B cell (primary cell): ENCODE measurements around the gene ZDHHC18. TPM values are rescaled to one million over a fixed set of nuclear protein-coding genes. Genes with fewer than 3 reads are reported as not detected.

Source experiments
- ATAC-seq: fragments of 200-7000 bp; cut with Tn5 transposase; one replicate; pipeline ENCODE4 v1.10.0; 2021; ENCODE audit warnings: low read depth, mild to moderate bottlenecking, moderate number of reproducible peaks, moderate library complexity
- CTCF ChIA-PET: fragments of 350-600 bp; sonication (Branson Sonifier 250); formaldehyde crosslinking; loops from one replicate; lab custom pipeline; 2021; ENCODE audit warnings: antibody characterized with exemption, inconsistent platforms; lab: Charles Lee
- POLR2A ChIA-PET: fragments of 350-600 bp; sonication (Branson Sonifier 250); formaldehyde crosslinking; loops from one replicate; lab custom pipeline; 2021; ENCODE audit warnings: antibody characterized with exemption; lab: Charles Lee
- DNase-seq: peaks from one replicate; pipeline ENCODE4 v3.0.0; 2013
- H2AFZ ChIP-seq: 2 replicates; pipeline ENCODE4 v1.6.1; 2012; ENCODE audit warnings: mild to moderate bottlenecking, low read depth, low read length; ENCODE audit not compliant: insufficient read depth, poor library complexity, severe bottlenecking
- H3K27ac ChIP-seq, 2 donors: 1 replicate in 1 of 2; 2 replicates in 1 of 2; pipeline ENCODE4 v1.5.1; 2012 to 2013; ENCODE audit warnings: low read length in 2 of 2, mild to moderate bottlenecking in 2 of 2, moderate library complexity in 1 of 2
- H3K27me3 ChIP-seq, 4 experiments: fragments of 200-600 bp in 1 of 4; sonication (generic) in 1 of 4; replicated peaks in 1 of 4; 1 replicate in 2 of 4; 2 replicates in 2 of 4; pipeline versions ENCODE4 v1.6.1 to v1.7.0; 2013 to 2016; ENCODE audit warnings: low read length in 3 of 4, mild to moderate bottlenecking in 2 of 4, mixed read lengths in 1 of 4, moderate library complexity in 1 of 4; ENCODE audit not compliant: insufficient read depth in 4 of 4, control insufficient read depth in 3 of 4; ENCODE audit errors: control extremely low read depth in 1 of 4
- H3K36me3 ChIP-seq, 2 experiments: replicated peaks in 1 of 2; 1 replicate in 1 of 2; 2 replicates in 1 of 2; pipeline versions ENCODE4 v1.6.1 to v1.7.1; 2013; ENCODE audit warnings: low read length in 1 of 2; ENCODE audit not compliant: insufficient read depth in 2 of 2, control insufficient read depth in 1 of 2; ENCODE audit errors: control extremely low read depth in 1 of 2, extremely low read depth in 1 of 2
- H3K4me1 ChIP-seq, 2 donors: fragments of 200-600 bp in 1 of 2; sonication (generic) in 1 of 2; 1 replicate in 1 of 2; 2 replicates in 1 of 2; pipeline versions ENCODE4 v1.5.1 to v1.6.1; 2013 to 2017; ENCODE audit warnings: low read length in 2 of 2; ENCODE audit not compliant: control insufficient read depth in 2 of 2, insufficient read depth in 2 of 2
- H3K4me2 ChIP-seq: replicated peaks from 2 replicates; pipeline ENCODE3; 2012; ENCODE audit warnings: mild to moderate bottlenecking, low read depth, low read length; ENCODE audit not compliant: poor library complexity, severe bottlenecking
- H3K4me3 ChIP-seq, 5 experiments: fragments of 200-600 bp in 1 of 5; sonication (generic) in 1 of 5; 1 replicate in 3 of 5; 2 replicates in 2 of 5; pipeline versions ENCODE4 v1.5.1 to v1.7.0; 2011 to 2016; ENCODE audit warnings: low read length in 4 of 5, mild to moderate bottlenecking in 4 of 5, low read depth in 2 of 5, control low read depth in 1 of 5, moderate library complexity in 1 of 5; ENCODE audit not compliant: insufficient read depth in 1 of 5; ENCODE audit errors: control extremely low read depth in 1 of 5, extremely low read depth in 1 of 5
- H3K79me2 ChIP-seq: fragments of 200-600 bp; sonication (generic); one replicate; pipeline ENCODE4 v1.6.0; 2016; ENCODE audit warnings: low read length; ENCODE audit not compliant: control insufficient read depth, insufficient read depth
- H3K9ac ChIP-seq: fragments of 200-600 bp; sonication (generic); 2 replicates; pipeline ENCODE4 v1.6.1; 2017; ENCODE audit warnings: mild to moderate bottlenecking, low read length, moderate library complexity
- H3K9me3 ChIP-seq, 3 donors: one replicate each; pipeline versions ENCODE4 v1.6.1 to v1.7.1; 2013; ENCODE audit warnings: low read length in 2 of 3; ENCODE audit not compliant: control insufficient read depth in 2 of 3, insufficient read depth in 1 of 3; ENCODE audit errors: control extremely low read depth in 1 of 3
- H4K20me1 ChIP-seq: 2 replicates; pipeline ENCODE4 v1.6.0; 2012; ENCODE audit warnings: mild to moderate bottlenecking, low read length; ENCODE audit not compliant: insufficient read depth, control insufficient read depth, poor library complexity, severe bottlenecking
- H3K27ac Mint-ChIP-seq: one replicate; pipeline ENCODE4 v1.8.0; 2021; ENCODE audit warnings: mixed read lengths
- H3K27me3 Mint-ChIP-seq: one replicate; pipeline ENCODE4 v1.8.0; 2021; ENCODE audit warnings: mixed read lengths
- H3K4me1 Mint-ChIP-seq: one replicate; pipeline ENCODE4 v1.8.0; 2021; ENCODE audit warnings: mixed read lengths
- H3K4me3 Mint-ChIP-seq: one replicate; pipeline ENCODE4 v1.8.0; 2021; ENCODE audit warnings: mixed read lengths
- H3K9me3 Mint-ChIP-seq: one replicate; pipeline ENCODE4 v1.8.0; 2022; ENCODE audit warnings: mixed read lengths; ENCODE audit not compliant: insufficient read depth
- EZH2 ChIP-seq: IDR thresholded peaks from 2 replicates; pipeline ENCODE4 v1.6.1; 2012; ENCODE audit warnings: borderline replicate concordance, low read depth, mild to moderate bottlenecking, moderate library complexity, low read length; ENCODE audit not compliant: insufficient read depth, poor library complexity, severe bottlenecking
- WGBS: methylation state at CpG from one replicate; pipeline ENCODE4 v1.1.5; 2013; ENCODE audit warnings: missing lambda C conversion rate; ENCODE audit not compliant: insufficient coverage; 5-methylcytosine and 5-hydroxymethylcytosine counted together
- intact Hi-C: fragments of 100-400 bp; cut with micrococcal nuclease; formaldehyde crosslinking; loops from one replicate; pipeline ENCODE4 v1.10.0; 2022
- polyA plus RNA-seq: library from polyadenylated mRNA; depleted of rRNA; stranded (reverse); fragments of >200 nt; gene quantifications from 2 replicates; pipeline ENCODE4 v1.2.3, GENCODE V29; 2012
- total RNA-seq, 2 donors: library from RNA; stranded (reverse); fragments of 120-200 nt in 1 of 2; gene quantifications; 1 replicate in 1 of 2; 2 replicates in 1 of 2; pipeline versions ENCODE4 v1.2.3 to v1.2.4, GENCODE V29; 2013 to 2022
- TF ChIP-seq, protein P1 (sequence below): fragments of 200-600 bp; IDR thresholded peaks from one replicate; pipeline ENCODE4 v1.8.0; 2022; ENCODE audit warnings: antibody characterized with exemption, mild to moderate bottlenecking

Gene ZDHHC18
- total and polyA plus RNA-seq, 2 donors (not counting 1 experiment from before 2014, with no cell fraction given) = 25.8 to 30.8 TPM

GRCh38 chr1:26851106-26851684 lies 24.7 kb downstream of the ZDHHC18 start:
- H3K9ac ChIP-seq = no peak overlapping the region

DNA sequence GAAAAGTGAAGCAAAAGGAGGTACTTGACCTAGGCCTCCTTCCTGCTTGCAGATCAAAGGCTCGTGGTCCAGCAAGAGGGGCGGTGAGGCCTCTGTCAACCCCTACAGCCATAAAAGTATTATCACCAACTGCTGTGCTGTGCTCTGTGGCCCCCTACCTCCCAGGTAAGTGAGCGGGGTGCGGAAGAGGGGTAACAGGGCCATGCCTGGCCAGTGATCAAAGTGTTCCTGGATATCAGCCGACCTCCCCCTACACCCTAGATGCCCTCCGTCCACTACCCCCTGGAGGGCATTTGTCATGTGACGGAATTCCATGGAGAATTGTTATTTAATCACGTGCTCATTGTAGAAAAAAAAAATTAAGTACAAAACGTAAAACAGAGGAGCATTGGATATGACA lies 26.2 kb downstream of the ZDHHC18 start:
- Mint-ChIP-seq H3K4me3 (no peak overlapping the region), H3K27me3 (no peaks in the 10 kb centered on the region), H3K9me3 (no peaks in the 10 kb centered on the region), H3K4me1 (no peaks in the 10 kb centered on the region), H3K27ac (no peak overlapping the region)
- Histone ChIP-seq H3K9ac (no peak overlapping the region), H3K4me3 (no peak overlapping the region), H3K27ac (no peak overlapping the region), H3K9me3 (no peaks in the 10 kb centered on the region), H3K79me2 (no peaks in the 10 kb centered on the region), H3K36me3 (peaks cover 0 to 63% of the 10 kb centered on the region in 2 experiments), H4K20me1 (no peaks in the 10 kb centered on the region), H3K4me2 (no peak overlapping the region), H3K4me1 (no peaks in the 10 kb centered on the region), H3K27me3 (no peaks in the 10 kb centered on the region), H2AFZ (no peak overlapping the region)
- no peak for DNase-seq
- intact Hi-C loops = loop anchor here (1.0 kb wide), 2 partner anchors 26 to 48 kb away; partner anchors contain the start of gene GPATCH3
- TF ChIP-seq, protein P1, sequence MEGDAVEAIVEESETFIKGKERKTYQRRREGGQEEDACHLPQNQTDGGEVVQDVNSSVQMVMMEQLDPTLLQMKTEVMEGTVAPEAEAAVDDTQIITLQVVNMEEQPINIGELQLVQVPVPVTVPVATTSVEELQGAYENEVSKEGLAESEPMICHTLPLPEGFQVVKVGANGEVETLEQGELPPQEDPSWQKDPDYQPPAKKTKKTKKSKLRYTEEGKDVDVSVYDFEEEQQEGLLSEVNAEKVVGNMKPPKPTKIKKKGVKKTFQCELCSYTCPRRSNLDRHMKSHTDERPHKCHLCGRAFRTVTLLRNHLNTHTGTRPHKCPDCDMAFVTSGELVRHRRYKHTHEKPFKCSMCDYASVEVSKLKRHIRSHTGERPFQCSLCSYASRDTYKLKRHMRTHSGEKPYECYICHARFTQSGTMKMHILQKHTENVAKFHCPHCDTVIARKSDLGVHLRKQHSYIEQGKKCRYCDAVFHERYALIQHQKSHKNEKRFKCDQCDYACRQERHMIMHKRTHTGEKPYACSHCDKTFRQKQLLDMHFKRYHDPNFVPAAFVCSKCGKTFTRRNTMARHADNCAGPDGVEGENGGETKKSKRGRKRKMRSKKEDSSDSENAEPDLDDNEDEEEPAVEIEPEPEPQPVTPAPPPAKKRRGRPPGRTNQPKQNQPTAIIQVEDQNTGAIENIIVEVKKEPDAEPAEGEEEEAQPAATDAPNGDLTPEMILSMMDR = no peak
- no peak for TF ChIP-seq EZH2
- WGBS = 95% methylated on average over 4 of the region's 9 CpGs
- ATAC-seq = no peak
- ChIA-PET CTCF (interaction anchor here (1.2 to 5.0 kb wide), 4 partner anchors 11 to 32 kb away, joined by 3 to 32 read pairs (median 13); no protein-coding TSS in a partner anchor), POLR2A (no interaction called here)

More at GRCh38 chr1:26851106-26851684, 24.7 kb downstream of the ZDHHC18 start:
- Histone ChIP-seq H3K4me3 (no peak overlapping the region), H3K4me1 (no peaks in the 10 kb centered on the region), H3K27ac (no peak overlapping the region), H3K36me3 (peaks cover 0 to 70% of the 10 kb centered on the region in 2 experiments), H3K27me3 (no peaks in the 10 kb centered on the region), H4K20me1 (no peaks in the 10 kb centered on the region), H3K4me2 (no peak overlapping the region), H3K9me3 (no peaks in the 10 kb centered on the region), H3K79me2 (no peaks in the 10 kb centered on the region), H2AFZ (no peak overlapping the region)
- intact Hi-C loops = no loop called here
- ATAC-seq (no peak), DNase-seq (no peak)
- Mint-ChIP-seq H3K9me3 (no peaks in the 10 kb centered on the region), H3K4me3 (no peak overlapping the region), H3K27me3 (no peaks in the 10 kb centered on the region), H3K4me1 (no peaks in the 10 kb centered on the region), H3K27ac (no peak overlapping the region)
- ChIA-PET CTCF (interaction anchor here (0.6 to 5.0 kb wide), 7 partner anchors 12 to 36 kb away, joined by 3 to 32 read pairs (median 3); no protein-coding TSS in a partner anchor), POLR2A (no interaction called here)
- 96% methylated on average over 11 of the region's 12 CpGs for WGBS
- no peak for TF ChIP-seq EZH2
- TF ChIP-seq, protein P1 = no peak
